Fibroblast of gingiva (primary cell): ENCODE data around the gene MMP13.
"Not testable (repeated sequence)": the region's sequence is repeated elsewhere in the genome, so short reads cannot be mapped to it uniquely, and the experiment has no call there.

Source experiments
- DNase-seq: peaks from one replicate; pipeline ENCODE4 v3.0.0-alpha.2; 2011; ENCODE audit warnings: low read depth

The MMP13 gene

DNA sequence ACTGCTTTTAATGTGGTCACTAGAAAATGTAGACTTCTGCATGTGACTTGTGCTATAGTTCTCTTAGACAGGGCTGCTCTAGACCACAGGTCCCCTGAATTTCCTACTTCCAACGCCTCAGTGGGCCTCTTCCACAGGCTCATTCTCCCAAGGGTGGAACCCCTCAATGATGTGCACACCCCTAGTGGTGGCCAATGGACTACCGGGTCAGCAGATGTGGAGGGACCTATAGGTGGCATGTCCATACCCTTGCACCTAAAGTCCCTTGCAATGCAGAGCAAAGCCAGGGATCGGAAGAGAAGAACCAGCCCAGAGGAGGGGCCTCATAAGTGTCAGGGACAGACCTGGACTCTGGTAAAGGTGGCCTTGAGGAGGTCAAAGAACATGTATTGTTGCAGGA is 20.0 kb downstream of the MMP13 start:
- DNase-seq = no peak

DNA sequence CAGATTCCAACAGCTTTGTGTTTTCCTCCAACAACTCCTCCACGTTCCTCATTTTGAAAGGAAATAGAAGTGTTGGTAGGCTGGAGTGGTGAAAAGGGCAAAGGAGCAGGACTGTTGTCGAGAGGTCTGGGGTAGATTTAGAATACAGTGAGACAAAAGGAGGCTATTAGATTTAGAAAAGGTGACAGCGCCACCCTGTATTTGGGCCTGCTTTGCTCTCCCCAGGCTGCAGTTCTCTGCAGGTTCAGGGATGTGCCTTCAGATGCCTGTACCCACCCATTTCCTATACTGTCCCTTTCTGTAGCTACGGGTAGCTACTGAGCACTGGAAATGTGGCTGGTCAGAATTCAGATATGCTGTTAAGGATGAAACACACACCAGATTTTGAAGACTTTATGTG is 20.8 kb downstream of the MMP13 start:
- no peak for DNase-seq

DNA sequence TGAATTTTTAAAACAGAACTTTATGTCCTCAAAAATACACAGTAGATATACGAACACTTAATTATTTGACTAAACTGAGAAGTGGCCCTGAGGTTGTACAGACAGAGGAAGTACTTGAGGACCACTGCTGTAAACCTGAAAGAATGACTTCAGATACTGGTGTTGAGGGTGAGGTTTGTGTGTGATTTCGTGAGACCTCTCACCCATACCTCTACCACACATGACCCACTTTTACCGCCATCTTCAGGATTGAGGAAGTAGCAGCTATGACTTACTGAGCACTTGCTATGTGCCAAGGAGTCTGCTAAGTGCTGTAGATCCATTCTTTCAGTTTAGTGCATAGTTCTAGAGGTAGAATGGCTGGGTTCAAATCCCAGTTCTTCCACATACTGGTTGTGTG is 21.9 kb downstream of the MMP13 start:
- no peak for DNase-seq

DNA sequence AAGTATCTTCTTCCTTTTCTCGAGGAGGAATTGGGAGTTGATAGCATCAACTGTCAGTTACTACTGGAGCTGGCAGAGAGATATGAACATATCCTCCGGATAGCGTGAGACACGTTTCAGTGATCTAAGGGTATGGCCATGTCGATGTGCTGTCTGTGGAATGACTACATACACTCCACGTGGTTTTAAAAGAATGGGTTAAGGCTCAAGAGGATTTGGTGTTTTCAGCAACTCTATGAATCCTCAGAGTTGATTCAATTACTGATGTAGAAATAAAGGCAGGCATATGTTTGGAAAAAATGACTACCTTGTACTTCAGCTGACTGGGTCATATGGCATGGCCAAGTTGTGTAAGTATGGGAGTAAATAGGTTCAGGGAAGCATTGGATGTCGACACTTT is 22.9 kb downstream of the MMP13 start:
- DNase-seq = peak; percentile 78

DNA sequence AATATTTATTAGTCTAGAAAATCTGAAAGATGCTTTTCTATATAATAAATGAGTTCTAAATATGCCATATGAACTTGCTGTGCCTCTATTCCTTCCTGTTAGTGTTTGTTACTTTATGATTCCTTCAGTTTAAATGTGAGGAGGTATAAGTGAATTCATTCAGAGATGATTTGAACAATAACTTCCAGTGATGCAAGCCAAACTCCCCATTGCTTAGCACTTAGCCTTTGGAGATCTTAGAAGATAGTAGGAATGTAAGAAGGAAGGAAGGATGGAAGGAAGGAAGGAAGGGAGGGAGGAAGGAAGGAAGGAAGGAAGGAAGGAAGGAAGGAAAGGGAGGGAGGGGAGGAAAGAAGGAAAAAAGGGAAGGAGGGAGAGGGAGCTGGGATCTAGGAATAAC is 25.1 kb downstream of the MMP13 start:
- DNase-seq = no peak

DNA sequence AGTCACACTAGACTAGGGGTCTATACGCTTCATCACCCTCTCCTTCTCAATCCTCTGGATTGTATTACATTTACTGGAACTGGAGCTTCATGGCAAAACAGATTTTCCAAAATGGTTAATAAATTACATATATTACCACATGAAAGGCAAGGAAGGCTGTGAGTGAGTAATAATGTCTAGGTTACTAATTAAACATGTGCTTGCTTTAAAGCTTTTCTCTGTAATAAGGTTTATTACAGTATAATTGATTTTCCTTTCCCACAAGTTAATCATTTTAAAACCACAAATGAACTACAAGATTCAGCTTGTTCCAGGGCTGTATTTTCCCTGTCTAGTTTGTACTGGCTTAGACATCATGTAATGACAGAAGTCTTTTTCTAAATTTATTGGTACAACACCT is 25.6 kb downstream of the MMP13 start:
- no peak for DNase-seq

DNA sequence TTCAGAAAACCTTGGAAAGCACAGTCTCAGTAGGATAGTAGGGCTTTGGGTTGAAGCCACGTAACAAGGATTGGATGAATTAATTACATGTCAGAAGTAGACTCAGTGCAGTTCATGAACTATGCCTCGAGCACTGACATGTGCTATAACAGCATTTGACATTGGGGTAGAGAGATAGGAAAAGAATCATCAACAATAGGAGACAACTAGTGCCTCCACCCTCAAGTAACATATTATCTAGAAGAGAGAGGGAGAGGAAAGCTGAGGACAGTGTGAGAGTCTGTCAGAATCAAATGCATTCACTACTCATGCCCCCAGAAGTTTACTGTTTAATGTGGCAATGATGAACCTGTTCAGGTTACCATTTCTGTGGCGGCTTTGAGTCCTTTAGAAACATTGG is 26.4 kb downstream of the MMP13 start:
- DNase-seq = no peak

DNA sequence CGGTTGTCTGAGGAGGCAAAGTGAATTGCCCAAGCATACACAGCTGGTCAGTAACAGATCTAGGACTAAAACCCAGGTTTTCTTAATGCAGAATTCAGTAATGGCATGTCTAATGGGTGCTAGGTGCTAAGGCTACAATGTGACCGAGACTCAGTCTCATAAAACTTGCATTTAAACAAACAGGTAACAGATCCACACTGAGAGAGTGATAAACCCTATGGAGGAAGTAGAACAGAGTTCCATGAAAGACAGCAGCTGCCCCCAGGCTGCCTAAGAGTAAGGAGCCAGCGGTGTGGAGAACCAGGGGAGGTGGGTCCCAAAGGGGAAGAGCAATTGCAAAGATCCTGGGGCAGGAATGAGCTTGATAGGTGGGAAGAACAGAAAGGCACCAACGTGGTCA is 27.3 kb downstream of the MMP13 start:
- no peak for DNase-seq

DNA sequence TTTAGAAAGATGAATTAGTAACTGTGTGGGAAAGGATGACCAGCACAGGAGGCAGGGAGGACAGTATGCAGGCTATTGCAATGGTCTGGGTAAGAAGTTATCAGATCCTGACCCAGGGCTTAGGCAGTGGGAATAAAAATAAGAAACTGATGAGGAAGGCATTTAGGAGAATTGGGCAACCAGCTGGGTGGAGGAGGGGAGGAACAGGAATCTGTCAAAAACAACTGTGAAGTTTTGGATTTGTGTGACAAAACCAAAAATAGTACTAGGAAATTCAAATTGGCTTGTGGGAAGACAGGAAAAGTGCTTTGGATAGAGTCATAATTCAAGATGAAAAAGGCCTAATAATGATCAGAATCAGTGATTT is 27.9 kb downstream of the MMP13 start:
- DNase-seq = no peak

DNA sequence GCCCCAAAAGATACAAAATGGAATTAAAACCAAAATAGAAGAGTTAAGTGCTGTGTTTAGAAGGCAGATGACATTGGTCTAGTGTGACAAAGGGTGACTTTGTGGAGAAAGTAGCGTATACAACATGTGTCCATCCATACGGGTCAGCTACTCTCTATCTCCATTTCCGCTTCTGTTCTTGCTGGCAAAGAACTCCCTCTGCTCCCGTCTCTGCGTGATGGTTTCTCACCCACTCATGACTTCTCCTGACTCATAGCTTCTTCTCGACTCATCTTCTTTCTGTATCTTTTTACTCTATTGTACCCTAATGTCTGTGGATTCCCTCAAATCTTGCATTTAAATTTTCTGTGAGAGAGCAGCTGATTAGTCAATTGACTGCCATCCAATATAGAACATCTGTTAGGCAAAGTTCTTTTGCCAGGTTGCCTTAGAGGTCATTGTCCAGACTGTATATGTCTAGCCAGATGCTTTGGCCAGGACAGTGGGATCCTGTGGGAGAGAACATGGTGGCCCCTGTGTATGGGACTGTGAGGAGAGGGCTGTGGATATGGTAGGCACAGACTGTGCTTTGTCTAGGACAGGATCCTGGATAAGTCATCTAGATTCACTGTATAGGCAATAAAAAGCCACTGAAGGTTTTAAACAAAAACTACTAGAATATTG is 28.4 kb downstream of the MMP13 start:
- no peak for DNase-seq

DNA sequence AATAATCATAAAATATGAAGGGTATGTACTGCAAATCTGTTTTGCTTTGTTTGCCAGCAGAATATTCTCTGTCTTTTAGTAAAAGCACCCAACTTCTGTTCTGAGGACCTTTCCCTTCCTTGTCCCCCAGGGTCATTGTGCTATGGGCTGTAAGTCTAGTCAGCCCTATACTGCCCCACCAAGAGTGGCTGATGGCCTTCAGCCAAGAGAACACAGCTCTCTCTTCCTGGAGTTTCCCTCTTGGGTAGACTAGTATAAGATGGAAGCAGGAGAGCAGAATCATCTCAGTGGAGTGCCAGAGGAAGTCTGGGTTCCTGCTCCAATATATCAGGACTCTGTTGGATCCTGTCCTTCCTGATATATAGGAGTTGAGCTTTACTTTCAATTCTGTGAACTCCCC is 29.0 kb downstream of the MMP13 start:
- DNase-seq = no peak

DNA sequence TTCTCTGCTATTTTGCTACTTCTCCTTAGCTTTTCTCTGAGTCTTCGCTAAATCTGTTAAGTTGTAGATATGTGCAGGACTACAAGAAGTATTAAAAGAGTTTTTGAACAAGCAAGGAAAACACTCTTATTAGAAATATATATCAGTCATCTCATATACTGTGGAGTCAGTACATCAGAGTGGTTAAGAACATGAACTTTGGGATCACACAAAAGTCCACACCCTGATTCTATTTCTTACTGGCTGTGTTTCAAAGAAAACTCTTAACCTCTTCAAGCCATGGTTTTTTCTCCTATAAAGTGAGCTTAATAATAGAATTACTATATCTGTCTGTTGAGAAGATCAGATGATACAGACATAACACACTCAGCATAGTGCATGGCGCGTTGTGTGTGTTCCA is 29.5 kb downstream of the MMP13 start:
- no peak for DNase-seq

DNA sequence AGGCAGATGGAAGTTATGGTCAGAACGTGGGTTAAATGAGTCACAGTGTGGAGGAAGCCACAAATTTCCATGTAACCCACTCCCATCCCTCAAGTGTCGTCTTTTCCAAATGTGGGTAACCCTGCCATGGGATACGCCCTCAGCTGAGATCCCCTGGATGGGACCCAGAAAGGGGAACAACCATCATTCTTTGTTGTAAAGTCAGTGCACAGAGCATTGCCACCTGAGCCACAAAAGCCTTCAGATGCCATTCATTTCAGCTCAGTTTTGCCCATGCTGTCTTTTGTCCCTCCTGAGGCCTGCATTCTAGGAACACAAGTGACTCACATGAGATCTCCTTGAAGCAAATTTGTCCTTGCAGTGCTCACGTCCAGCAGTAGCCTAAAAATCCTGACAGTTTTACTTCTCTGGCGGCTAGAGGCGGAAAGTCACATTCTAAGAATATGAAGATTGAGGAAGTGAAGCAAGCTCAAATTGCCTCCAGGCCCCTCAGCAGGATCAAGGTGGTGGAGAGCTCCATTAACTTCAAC is 30.6 kb downstream of the MMP13 start:
- DNase-seq = no peak

DNA sequence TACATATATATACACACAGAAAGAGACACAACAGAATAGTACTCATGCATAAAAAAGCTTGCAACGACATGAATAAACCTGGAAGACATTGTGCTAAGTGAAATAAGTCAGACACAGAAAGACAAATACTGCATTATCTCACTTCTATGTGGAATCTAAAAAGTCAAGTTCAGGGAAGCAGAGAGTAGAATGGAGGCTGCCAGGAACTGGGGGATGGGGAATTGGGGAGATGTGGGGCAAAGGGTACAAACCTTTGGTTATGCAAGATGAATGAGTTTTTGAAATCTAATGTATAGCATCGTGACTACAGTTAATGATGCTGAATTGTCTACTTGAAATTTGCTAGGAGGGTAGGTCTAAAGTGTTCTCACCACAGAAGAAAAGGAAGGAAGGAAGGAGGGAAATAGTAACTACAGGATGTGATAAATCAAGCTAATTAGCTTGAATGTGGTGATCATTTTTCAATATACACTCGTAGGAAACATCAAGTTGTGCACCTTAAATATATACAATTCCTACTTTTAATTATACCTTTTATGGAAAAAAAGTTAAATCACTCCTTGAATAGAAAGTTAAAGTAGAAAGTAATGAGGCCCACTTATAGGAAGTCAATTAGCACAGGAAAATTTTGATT is 33.8 kb downstream of the MMP13 start:
- no peak for DNase-seq

DNA sequence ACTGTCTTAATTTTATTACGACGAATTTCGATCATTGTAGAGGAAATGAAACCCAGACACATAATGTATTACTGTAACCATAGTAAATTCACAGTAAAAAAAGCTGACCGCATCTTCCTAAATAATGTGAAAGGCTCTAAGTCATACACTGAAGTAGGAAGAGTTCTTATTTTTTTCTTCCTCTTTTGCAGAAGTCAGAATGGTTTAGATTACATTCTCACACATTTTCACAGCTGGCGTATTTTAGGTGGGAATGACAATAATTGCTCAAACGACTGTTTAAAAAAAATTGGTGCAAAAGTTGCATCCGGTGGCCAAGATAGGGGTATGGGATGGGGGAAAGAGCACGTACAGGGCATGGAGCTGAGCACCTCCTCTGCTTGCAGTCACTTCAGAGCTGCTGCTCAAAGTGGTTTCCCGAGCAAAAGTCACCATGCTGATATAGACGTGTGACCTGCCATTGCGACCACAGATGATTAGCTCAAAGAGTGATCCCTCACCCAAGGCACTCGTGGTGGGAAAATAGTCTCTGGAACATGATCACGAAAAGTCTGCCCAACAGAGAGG is 35.3 kb downstream of the MMP13 start:
- DNase-seq = no peak

DNA sequence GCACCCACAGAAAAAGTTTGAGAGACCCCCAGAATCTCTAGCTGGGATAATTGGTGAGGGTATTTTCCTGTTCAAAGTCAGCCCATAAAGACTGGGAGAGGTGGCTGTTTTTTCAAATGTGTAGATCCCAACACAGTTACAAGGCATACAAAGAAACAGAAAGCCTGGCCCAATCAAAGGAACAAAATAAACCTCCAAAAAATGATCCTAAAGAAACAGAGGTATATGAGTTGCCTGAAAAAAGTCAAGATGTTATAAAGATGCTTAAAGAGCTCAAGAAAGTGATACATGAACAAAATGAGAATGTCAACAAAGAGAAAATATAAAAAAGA is 40.5 kb downstream of the MMP13 start:
- DNase-seq = no peak

DNA sequence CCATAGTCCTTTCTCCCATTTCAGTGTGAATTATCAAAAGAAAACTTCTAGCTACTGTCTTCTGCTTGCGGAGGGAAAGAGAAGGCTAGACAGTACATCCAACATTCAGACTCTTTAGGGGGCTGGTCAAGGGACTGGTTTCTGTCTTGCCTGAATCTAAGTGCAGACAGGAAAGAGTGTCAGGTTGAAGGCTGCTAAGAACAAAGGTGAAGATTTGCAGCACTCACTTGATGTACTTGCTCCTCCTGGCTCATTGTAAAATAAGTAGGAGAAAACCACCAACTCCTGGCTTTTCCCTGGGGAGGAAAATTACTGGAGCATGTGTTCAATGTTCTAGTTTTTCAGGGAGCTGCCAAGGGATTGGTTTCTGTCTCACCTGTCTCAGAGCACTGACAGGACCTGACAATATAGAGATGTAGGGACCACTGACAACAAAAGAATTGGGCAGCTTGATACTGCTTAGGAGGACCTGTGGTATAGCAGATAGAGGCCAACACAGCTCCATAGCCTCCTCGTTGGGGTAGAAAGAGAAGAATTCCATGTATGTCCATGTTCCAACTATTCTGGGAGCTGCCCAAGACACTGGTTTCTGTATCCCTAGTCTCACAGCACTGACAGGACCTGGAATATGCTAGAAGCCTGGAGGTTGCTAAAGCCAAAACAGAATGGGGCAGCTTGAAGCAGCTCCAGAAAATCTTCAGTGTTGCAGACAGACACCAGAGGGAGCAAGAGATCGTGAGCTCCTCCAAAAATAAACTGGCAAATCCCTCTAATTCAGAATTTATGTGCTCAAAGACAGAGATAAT is 41.1 kb downstream of the MMP13 start:
- DNase-seq = peak; percentile 50

DNA sequence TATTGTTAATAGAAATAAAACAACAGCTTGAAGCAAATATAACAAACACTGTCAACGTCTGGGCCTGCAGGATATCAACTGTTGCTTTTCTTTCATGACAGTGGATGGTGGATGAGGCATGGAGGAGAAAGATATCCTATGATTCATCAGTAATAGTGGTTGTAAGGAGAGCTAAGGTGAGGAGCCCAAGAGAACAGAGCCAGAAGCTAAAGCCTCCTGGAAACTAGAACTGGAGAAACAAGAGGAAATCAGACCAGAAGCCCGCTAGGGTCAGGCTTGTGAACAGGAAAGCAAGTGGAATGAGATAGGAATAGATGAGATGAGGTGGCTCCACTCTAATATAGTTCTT is 43.1 kb downstream of the MMP13 start:
- no peak for DNase-seq

DNA sequence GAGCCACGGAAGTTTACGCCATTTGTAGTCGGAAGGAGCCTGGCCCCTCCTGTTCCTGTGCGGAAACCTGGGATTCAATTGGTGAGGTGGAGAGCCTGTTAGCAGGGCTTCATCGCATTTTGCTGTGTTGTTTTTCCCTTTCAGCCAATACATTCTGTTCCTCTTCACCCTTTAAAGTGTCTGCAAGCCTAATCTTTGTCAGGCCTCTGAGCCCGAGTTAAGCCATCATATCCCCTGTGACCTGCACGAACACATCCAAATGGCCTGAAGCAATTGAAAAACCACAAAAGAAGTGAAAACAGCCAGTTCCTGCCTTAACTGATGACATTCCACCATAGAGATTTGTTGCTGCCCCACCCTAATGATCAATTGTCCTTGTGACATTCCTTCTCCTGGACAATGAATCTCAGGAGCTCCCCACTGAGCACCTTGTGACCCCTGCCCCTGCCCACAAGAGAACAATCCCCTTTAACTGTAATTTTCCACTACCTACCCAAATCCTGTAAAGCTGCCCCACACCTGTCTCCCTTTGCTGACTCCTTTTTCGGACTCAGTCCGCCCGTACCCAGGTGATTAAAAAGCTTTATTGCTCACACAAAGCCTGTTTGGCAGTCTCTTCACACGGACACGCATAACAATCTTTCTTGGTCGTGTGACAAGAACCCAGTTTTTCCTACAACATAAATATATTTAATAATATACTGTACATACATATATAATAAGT is 43.6 kb downstream of the MMP13 start:
- DNase-seq = no peak

DNA sequence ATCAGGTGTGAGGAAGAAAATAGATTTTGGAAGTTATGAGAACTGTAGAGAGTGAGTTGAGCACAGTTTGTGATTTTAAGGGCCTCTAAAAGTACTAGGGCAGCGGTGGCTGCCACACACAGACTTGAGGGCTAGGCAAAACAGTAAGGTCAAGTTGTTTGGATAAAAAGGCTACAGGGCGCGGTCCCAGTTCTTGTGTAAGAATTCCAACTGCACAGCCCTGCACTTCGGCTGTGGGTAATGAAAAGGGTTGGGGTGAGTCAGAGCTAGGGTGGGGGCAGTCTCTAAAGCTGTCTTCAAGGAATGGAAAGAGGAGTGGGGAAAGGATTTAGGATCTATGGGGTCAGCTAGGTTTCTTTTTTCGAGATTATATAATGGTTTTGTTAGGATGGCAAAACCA is 49.7 kb downstream of the MMP13 start:
- not testable (repeated sequence) for DNase-seq

DNA sequence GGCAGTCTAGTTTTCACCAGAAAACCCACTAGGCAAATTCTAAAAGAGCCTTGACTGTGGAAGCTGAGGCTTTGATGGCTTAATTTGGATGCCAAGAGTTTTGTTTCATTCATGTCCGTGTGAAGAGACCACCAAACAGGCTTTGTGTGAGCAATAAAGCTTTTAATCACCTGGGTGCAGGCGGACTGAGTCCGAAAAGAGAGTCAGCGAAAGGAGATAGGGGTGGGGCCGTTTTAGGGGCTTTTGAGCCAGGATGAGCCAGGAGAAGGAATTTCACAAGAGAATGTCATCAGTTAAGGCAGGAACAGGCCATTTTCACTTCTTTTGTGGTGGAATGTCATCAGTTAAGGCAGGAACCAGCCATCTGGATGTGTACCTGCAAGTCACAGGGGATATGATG is 51.6 kb downstream of the MMP13 start:
- not testable (repeated sequence) for DNase-seq

DNA sequence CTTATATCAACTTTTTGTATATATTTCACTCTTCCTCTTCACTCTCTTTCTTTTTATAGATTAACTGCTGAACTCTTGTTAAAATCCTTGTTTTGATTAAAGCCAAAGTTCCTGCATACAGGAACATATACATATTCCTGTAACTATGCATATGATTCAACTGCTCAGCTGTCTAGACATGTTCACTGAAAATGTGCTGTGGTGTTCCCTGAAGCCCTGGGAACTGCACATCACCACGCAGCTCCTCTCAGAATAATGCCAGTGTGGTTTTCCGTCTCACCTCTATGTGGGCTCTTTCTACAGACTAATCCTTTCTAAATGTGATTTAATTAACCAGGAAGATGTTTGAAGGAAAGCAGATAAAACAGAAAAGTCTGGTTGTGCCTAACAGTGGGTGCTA is 55.2 kb downstream of the MMP13 start:
- no peak for DNase-seq
